Measurements from ENCODE around the gene MSH6. TPM values are rescaled to one million over a fixed set of nuclear protein-coding genes. Genes with fewer than 3 reads are reported as not detected.
"Not testable (repeated sequence)": the region's sequence is repeated elsewhere in the genome, so short reads cannot be mapped to it uniquely, and the experiment has no call there.

The MSH6 gene
- polyA plus RNA-seq, 3 donors = 80.1 to 117 (median 113) TPM

DNA sequence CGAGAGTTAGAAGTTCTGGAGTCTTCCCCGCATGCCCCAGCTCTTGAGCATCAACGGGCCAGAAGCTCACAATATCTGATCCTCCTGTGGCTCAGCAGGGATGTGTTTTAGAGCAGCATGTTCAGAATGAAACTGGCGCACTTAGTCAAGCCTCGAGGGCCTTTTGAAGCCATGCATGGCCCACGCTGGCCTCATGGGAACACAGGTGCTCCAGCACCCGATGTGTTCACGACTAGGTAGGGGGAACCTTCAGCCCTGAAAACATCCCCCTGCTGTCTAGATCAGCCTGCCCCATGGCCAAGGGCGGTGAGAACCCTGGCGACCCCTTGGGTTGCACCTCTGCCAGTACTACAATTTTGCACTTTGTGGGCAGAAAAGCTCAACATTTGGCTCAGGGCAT, 32.8 kb downstream of the MSH6 start:
- DNase-seq (ENCODE audit: extremely low read depth in 1 of 11, low read depth in 9 of 11, low spot score in 4 of 11) = no peak

DNA sequence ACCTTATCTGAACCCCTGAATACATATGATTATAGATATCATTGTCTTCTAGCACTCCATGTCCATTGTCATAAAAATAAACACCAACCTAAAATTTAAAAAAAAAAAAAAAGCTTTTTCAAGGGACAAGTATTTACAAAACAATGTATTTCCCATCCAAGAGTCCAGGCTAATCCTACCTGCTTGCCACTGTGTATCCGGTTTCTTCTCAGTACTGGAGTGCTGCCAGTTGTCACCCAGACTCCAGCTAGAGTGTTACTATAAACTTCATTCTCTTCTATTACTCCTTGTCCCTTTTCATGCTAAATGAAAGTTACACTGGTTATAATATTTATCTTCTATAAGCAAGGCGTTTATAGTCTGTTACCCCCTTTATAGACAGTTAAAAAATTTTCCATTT, 35.8 kb downstream of the MSH6 start:
- no peak for DNase-seq (ENCODE audit: extremely low read depth in 1 of 11, low read depth in 9 of 11, low spot score in 4 of 11)

DNA sequence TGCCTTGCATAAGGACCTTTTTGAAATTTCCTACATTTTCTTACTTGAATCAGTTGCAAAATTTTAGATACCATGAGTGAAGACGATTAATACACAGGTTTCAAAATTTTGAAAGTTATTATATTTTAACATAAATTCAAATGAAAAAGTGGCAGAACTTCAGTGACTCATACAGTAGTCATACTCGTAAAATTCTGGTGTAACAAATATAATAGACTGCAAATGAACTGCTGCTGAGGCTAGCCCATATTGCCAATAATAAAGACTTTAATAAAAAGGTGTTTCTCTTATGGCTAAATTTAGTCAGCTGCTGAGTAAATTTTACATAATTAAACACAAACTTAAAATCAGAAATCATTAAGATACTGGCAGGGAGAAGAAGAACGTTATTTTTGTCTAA, 36.9 kb downstream of the MSH6 start:
- DNase-seq (ENCODE audit: extremely low read depth in 1 of 11, low read depth in 9 of 11, low spot score in 4 of 11) = no peak

DNA sequence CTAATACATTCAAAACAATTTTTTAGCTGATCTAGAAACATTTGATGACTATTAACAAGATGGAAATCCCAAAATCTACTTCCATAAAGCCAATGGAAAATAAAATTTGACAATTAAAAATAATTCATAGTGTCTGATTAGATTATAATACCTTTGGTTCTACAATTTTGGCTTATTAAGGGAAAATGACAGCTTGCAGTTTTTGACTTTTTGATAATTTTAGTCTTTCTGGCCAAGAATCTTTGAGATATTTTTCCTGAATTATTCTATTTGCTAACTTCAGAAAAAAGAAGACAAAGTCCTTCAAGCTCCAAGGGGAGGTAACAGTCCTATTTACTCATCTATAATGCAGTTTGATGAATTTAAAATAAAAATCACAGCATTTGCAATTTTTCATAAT, 39.6 kb downstream of the MSH6 start:
- DNase-seq (ENCODE audit: extremely low read depth in 1 of 11, low read depth in 9 of 11, low spot score in 4 of 11) = no peak

DNA sequence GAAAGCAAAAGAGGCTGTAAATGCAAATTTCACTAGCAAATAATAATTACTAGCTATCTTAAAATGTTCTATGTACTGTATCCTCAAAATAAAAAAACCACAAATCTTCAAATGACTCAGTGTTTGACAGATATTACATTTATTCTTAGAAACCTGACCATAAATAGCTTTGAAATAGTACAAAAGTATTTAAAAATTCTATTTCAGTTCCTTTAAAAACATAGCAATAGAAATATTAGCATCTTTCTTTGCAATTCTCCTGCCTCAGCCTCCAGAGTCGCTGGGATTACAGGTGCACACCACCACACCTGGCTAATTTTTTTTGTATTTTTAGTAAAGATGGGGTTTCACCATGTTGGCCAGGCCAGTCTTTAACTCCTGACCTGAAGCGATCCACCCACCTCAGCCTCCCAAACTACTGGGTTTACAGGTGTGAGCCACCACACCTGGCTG, 50.6 kb downstream of the MSH6 start:
- DNase-seq (ENCODE audit: extremely low read depth in 1 of 11, low read depth in 9 of 11, low spot score in 4 of 11) = no peak

DNA sequence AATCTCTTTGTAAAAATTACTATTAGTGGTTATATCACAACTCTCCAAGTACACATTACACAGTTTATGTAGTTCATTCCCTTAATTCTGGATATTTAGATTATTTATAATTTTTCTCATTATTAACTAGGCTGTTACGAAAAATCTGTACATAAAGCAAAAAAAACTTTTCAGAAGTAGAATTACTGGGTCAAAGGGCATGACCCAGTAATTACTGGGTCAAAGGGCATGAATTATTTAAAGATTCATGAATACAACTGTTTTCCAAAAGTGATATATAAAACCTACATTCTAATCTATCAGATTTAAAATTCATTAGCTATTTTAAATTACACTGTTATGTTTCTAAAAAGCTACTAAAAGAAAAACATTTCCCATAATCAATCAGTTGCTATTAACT, 55.3 kb downstream of the MSH6 start:
- no peak for DNase-seq (ENCODE audit: extremely low read depth in 1 of 11, low read depth in 9 of 11, low spot score in 4 of 11)

DNA sequence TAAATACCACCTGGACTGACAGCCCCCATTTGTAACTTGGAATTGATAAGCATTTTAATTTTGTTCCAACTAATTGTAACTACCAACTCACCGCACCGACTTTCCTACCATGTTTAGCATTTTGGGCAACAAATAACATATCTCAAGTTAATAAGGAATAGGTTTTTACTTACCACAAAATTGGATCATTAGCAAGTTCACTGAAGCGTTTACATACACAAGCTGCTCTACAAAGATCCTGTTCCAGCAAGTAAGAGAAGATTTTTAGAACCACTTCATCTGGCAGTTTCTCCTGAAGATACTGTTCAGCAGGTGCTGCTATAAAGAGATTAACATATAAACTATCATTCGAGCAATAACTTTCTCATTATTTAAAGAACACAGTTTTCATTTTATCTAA, 55.7 kb downstream of the MSH6 start:
- DNase-seq (ENCODE audit: extremely low read depth in 1 of 11, low read depth in 9 of 11, low spot score in 4 of 11) = peak in 1 of 11 donors; percentile 4

DNA sequence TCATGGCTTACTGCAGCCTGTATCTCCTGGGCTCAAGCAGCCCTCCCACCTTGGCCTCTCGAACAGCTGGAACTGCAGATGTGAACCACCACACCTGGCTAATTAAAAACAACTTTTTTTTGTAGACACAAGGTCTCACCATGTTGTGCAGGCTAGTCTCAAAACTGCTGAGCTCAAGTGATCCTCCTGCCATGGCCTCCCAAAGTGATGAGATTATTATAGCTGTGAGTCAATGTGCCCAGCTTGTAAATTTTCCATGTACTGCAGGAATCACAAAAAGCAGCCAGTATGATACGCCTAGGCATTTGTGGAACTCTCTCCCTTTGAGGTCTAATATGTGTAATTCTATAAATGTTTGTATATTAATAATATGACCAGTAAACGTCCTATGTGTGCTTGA, 59.9 kb downstream of the MSH6 start:
- no peak for DNase-seq (ENCODE audit: extremely low read depth in 1 of 11, low read depth in 9 of 11, low spot score in 4 of 11)

DNA sequence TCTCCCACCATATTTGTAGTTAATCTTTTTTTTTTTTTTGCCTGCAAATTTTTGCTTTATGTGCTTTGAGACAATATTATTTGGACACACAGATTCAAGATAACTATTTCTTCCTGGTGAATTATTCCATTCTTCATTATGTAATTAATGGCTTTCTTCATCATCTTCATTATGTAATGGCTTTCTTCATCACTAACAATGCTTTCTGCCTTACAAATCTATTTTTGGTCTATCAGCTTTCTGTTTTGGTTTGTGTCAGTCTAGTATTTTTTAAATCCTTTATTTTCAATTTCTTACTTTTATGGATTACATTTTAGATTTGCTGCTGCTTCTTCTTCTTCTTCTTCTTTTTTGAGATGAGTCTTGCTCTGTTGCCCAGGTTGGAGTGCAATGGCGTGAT, 60.5 kb downstream of the MSH6 start:
- DNase-seq (ENCODE audit: extremely low read depth in 1 of 11, low read depth in 9 of 11, low spot score in 4 of 11) = no peak

DNA sequence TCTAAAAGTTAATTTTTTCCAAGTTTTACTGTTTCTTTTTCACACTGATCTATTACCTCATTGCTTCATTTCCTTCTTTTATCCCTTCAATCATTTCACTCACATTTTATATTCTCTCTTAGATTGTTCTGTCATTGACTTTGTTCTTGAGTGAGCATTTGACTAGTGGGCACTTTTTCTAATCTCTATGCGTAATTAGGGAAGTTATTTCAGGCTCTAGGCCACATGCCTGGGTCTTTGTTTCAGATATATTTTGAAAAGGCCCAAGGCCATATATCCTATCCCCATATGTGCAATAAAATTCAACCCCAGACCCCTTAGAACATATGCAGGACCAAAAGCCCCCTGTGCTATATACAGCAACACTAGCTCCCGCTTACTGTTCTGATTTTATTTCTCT, 61.2 kb downstream of the MSH6 start:
- DNase-seq (ENCODE audit: extremely low read depth in 1 of 11, low read depth in 9 of 11, low spot score in 4 of 11) = no peak

DNA sequence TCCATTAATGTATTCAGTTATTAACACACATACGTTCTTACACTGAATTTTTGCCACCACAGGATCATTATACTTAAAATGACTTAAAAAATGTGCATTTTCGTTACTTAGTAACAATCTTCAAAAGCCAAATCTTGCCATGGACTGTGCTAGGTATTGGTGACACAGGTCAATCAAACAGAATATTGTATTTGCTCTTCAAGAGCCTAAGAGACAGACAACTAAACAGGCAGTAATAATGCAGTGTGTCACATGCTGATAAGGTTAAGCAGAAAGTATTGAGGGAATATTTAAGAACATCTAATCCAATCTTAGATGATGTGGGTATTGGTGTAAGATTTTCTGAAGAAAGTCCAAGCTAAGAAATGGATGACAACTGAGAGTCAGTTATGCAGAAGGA, 66.4 kb downstream of the MSH6 start:
- DNase-seq (ENCODE audit: extremely low read depth in 1 of 11, low read depth in 9 of 11, low spot score in 4 of 11) = no peak

DNA sequence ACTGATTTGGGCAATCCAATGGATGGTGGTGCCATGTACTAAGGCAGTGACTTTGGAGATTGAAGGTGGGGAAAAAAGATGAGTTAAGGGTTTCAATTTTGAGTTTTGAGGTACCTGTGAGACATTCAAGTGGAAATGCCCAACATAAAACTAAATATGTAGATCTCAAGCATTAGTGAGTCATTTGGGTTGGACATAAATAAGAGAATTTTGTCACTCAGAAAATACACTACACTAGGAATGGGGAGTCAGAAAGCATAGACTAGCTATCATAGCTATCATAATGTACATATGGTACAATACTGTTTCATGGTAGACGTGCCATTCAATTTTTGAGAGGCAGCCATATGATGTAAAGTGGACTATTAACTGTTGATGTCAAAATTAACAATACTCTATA, 67.3 kb downstream of the MSH6 start:
- DNase-seq (ENCODE audit: extremely low read depth in 1 of 11, low read depth in 9 of 11, low spot score in 4 of 11) = no peak

DNA sequence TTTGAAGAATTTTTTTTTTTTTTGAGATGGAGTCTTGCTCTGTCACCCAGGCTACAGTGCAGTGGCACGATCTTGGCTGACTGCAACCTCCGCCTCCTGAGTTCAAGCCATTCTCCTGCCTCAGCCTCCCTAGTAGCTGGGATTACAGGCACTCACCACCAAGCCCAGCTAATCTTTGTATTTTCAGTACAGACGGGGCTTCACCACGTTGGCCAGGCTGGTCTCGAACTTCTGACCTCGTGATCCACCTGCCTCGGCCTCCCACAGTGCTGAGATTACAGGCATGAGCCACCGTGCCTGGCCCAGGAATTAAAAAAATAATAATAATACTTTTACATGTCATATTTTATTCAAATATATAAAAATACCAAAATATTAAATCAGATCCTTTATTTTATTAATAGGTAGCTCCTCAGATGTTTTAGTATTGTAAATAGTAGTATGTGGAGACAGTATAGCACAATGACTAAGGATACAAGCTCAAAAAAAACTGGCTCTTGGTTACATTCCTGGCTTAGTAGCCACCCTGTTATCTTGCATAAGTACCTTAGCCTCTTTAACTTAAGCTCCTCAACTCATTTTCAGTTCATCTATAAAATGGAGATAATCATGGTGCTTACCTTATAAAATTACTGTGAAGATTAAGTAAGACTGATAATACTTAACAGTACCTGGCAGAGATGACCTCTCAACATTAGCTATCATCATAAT, 70.3 kb downstream of the MSH6 start:
- DNase-seq (ENCODE audit: extremely low read depth in 1 of 11, low read depth in 9 of 11, low spot score in 4 of 11) = not testable (repeated sequence)

Other genes starting within 250 kb of the MSH6 start
- under 1 TPM; 0.26 to 0.85 (median 0.45) TPM for gene KCNK12, start 212.2 kb upstream of the MSH6 start, polyA plus RNA-seq (ENCODE audit: insufficient read length in 3 of 3)
- 10 to 100 TPM; 77.9 to 96.5 (median 81.6) TPM for gene FBXO11, start 123.4 kb downstream of the MSH6 start, polyA plus RNA-seq (ENCODE audit: insufficient read length in 3 of 3)